HCT116 (cell line): Measurements from ENCODE around the gene LGMN.

ENCODE experiments used
- CTCF ChIP-seq, 3 experiments: fragments of 200-600 bp in 1 of 3; sonication (generic) in 1 of 3; IDR thresholded peaks in 2 of 3; conservative IDR thresholded peaks in 1 of 3; 2 replicates each; pipeline ENCODE4 v1.5.1; 2012 to 2017; ENCODE audit warnings: low read depth in 2 of 3, low read length in 2 of 3, antibody characterized with exemption in 1 of 3, borderline replicate concordance in 1 of 3, control low read depth in 1 of 3, mild to moderate bottlenecking in 1 of 3, mixed read lengths in 1 of 3, mixed run types in 1 of 3, moderate library complexity in 1 of 3; ENCODE audit not compliant: insufficient read depth in 1 of 3
- POLR2AphosphoS5 ChIP-seq: IDR thresholded peaks from 2 replicates; pipeline ENCODE4 v1.6.1; 2011; ENCODE audit warnings: mild to moderate bottlenecking, low read depth, low read length, moderate library complexity

- TF ChIP-seq POLR2AphosphoS5, result no peak
- no peak for TF ChIP-seq CTCF (IDR thresholded peaks at IDR 0.05 in 2 of 3, conservative IDR thresholded peaks at IDR 0.05 in 1 of 3; ENCODE audit: borderline replicate concordance in 1 of 3, insufficient read depth in 1 of 3, low read depth in 2 of 3, low read length in 2 of 3)
These were observed 8.0 kb downstream of the LGMN start for GRCh38 chr14:92740440-92740839.
